GM12878 (cell line): ENCODE measurements around the gene COL15A1. TPM values are rescaled to one million over a fixed set of nuclear protein-coding genes. Genes with fewer than 3 reads are reported as not detected.

ENCODE experiments used
- ATAC-seq: fragments of 200-7000 bp; cut with Tn5 transposase; 3 replicates; pipeline ENCODE4 v1.9.1; 2020; ENCODE audit warnings: mild to moderate bottlenecking, moderate library complexity
- BruUV-seq: library from RNA; stranded (reverse); fragments of 400-500 nt; replicated peaks from 2 replicates; lab custom pipeline; 2021; lab: Mats Ljungman, UMichigan
- CTCF ChIA-PET: fragments of 300-600 bp; sonication (Branson Sonifier 250); formaldehyde crosslinking; extraction: SDS; loops from one replicate; lab custom pipeline; 2021; ENCODE audit warnings: inconsistent platforms; lab: Yijun Ruan, JAX
- POLR2A ChIA-PET: fragments of 350-600 bp; formaldehyde crosslinking; extraction: SDS; loops from one replicate; lab custom pipeline; 2021; ENCODE audit warnings: inconsistent platforms; lab: Charles Lee
- RAD21 ChIA-PET: fragments of 300-600 bp; sonication (Branson Sonifier 250); formaldehyde crosslinking; loops from one replicate; lab custom pipeline; 2023; ENCODE audit warnings: antibody characterized with exemption; ENCODE audit not compliant: unreplicated experiment; lab: Charles Lee
- SMC1A ChIA-PET: fragments of 300-600 bp; sonication (Branson Sonifier 250); formaldehyde crosslinking; loops from one replicate; lab custom pipeline; 2023; ENCODE audit not compliant: unreplicated experiment, uncharacterized antibody; lab: Charles Lee
- DNase-seq: peaks from one replicate; pipeline ENCODE4 v3.0.0-alpha.2; 2011; ENCODE audit warnings: low read depth, low spot score
- FAIRE-seq: peaks from 3 replicates; lab custom pipeline; 2011; peaks lifted over from hg19 to GRCh38; lab: Jason Lieb, UNC
- H2AFZ ChIP-seq: 2 replicates; pipeline ENCODE4 v1.6.0; 2011; ENCODE audit warnings: low read depth, low read length, control low read depth; ENCODE audit not compliant: control insufficient read depth
- H3K27ac ChIP-seq: 2 replicates; pipeline ENCODE4 v1.5.1; 2011; ENCODE audit warnings: control low read depth; ENCODE audit not compliant: control insufficient read depth, insufficient read depth
- H3K27me3 ChIP-seq, 2 experiments: replicated peaks in 1 of 2; 2 replicates each; pipeline versions ENCODE4 v1.6.0 to v1.6.1; 2011; ENCODE audit warnings: low read length in 1 of 2; ENCODE audit not compliant: control insufficient read depth in 2 of 2, insufficient read depth in 2 of 2
- H3K36me3 ChIP-seq, 2 experiments: 2 replicates each; pipeline ENCODE4 v1.5.1; 2011; ENCODE audit warnings: low read length in 1 of 2; ENCODE audit not compliant: control insufficient read depth in 2 of 2, insufficient read depth in 2 of 2
- H3K4me1 ChIP-seq: 2 replicates; pipeline ENCODE4 v1.6.1; 2011; ENCODE audit warnings: mild to moderate bottlenecking, low read length, moderate library complexity, mixed read lengths; ENCODE audit not compliant: control insufficient read depth, insufficient read depth
- H3K4me2 ChIP-seq: 2 replicates; pipeline ENCODE4 v1.6.0; 2011; ENCODE audit warnings: control low read depth; ENCODE audit not compliant: control insufficient read depth, insufficient read depth
- H3K4me3 ChIP-seq: fragments of 200-600 bp; sonication (generic); 2 replicates; pipeline ENCODE4 v1.5.1; 2016
- H3K79me2 ChIP-seq: 2 replicates; pipeline ENCODE4 v1.6.0; 2011; ENCODE audit warnings: low read length; ENCODE audit not compliant: control insufficient read depth, insufficient read depth
- H3K9ac ChIP-seq: 2 replicates; pipeline ENCODE4 v1.8.0; 2011; ENCODE audit warnings: low read length, control low read depth, mixed read lengths; ENCODE audit not compliant: control insufficient read depth, insufficient read depth
- H3K9me3 ChIP-seq: replicated peaks from 3 replicates; pipeline ENCODE4 v1.5.1; 2011; ENCODE audit warnings: mild to moderate bottlenecking, low read length; ENCODE audit not compliant: control insufficient read depth, insufficient read depth
- H4K20me1 ChIP-seq: 2 replicates; pipeline ENCODE4 v1.6.0; 2011; ENCODE audit not compliant: control insufficient read depth, insufficient read depth
- CREM ChIP-seq: IDR thresholded peaks from 2 replicates; pipeline ENCODE4 v1.6.1; 2014; ENCODE audit warnings: antibody characterized with exemption, low read depth
- GATAD2B ChIP-seq: fragments of 450-650 bp; conservative IDR thresholded peaks from 2 replicates; pipeline ENCODE4 v1.6.1; 2017; ENCODE audit warnings: low read depth, mild to moderate bottlenecking, moderate library complexity
- IRF4 ChIP-seq: IDR thresholded peaks from 2 replicates; pipeline ENCODE4 v1.6.1; 2011; ENCODE audit warnings: low read depth, low read length
- MEF2B ChIP-seq: fragments of 450-650 bp; IDR thresholded peaks from 2 replicates; pipeline ENCODE4 v1.6.1; 2018; ENCODE audit warnings: mild to moderate bottlenecking, moderate library complexity; ENCODE audit not compliant: partially characterized antibody, poor library complexity, severe bottlenecking
- MTA3 ChIP-seq: IDR thresholded peaks from 2 replicates; pipeline ENCODE4 v1.6.1; 2012; ENCODE audit warnings: low read length, inconsistent platforms, borderline replicate concordance
- NR2C1 ChIP-seq: fragments of 450-650 bp; IDR thresholded peaks from 2 replicates; pipeline ENCODE4 v1.6.1; 2017; ENCODE audit warnings: antibody characterized with exemption, mild to moderate bottlenecking, moderate library complexity
- POLR2AphosphoS5 ChIP-seq: IDR thresholded peaks from 2 replicates; pipeline ENCODE4 v1.6.1; 2011; ENCODE audit warnings: mild to moderate bottlenecking, low read length, inconsistent platforms
- SMAD5 ChIP-seq: IDR thresholded peaks from 2 replicates; pipeline ENCODE4 v1.6.1; 2016; ENCODE audit warnings: antibody characterized with exemption, low read depth
- TAF1 ChIP-seq: IDR thresholded peaks from 2 replicates; pipeline ENCODE4 v1.6.1; 2011; ENCODE audit warnings: mild to moderate bottlenecking, low read depth, low read length, borderline replicate concordance
- TCF7 ChIP-seq: IDR thresholded peaks from 2 replicates; pipeline ENCODE4 v1.6.1; 2014; ENCODE audit warnings: antibody characterized with exemption, borderline replicate concordance
- WGBS: methylation state at CpG from one replicate; pipeline ENCODE4 v1.1.6; 2016; ENCODE audit warnings: low lambda C conversion rate; ENCODE audit not compliant: insufficient replicate concordance, insufficient coverage; ENCODE audit errors: missing lambda C conversion rate; 5-methylcytosine and 5-hydroxymethylcytosine counted together
- in situ Hi-C: fragments of 300-500 bp; cut with MboI; formaldehyde crosslinking; loops from 9 replicates; pipeline ENCODE4 v1.14.3; 2018; ENCODE audit warnings: mixed read lengths
- intact Hi-C: fragments of 100-400 bp; cut with micrococcal nuclease; formaldehyde crosslinking; loops from one replicate; pipeline ENCODE4 v1.14.2; 2022; ENCODE audit not compliant: unreplicated experiment
- polyA plus RNA-seq, 11 experiments: library from polyadenylated mRNA; depleted of rRNA in 4 of 11; unstranded in 6 of 11; stranded (reverse) in 5 of 11; fragments of >200 nt; fragmentation: Nextera tagmentation in 4 of 11; fragmentation: Illumina TruSeq in 1 of 11; extraction: Ambion mirVana in 4 of 11; extraction: Trizol in 1 of 11; gene quantifications; 1 replicate in 1 of 11; 2 replicates in 10 of 11; pipeline versions ENCODE4 v1.2.1 to v1.2.3, GENCODE V29; 2011 to 2016; ENCODE audit warnings: inconsistent platforms in 2 of 11, missing spikeins in 2 of 11, low read depth in 1 of 11
- total RNA-seq, 4 experiments: library from RNA; depleted of rRNA in 3 of 4; stranded (reverse); fragments of >200 nt in 3 of 4; fragmentation: Illumina TruSeq in 1 of 4; extraction: Trizol in 1 of 4; gene quantifications; 2 replicates each; pipeline versions ENCODE4 v1.2.1 to v1.2.3, GENCODE V29; 2013 to 2021
- TF ChIP-seq, protein P1 (sequence below): fragments of 450-650 bp; IDR thresholded peaks from 2 replicates; pipeline ENCODE4 v1.6.1; 2017; ENCODE audit warnings: antibody characterized with exemption, mild to moderate bottlenecking, moderate library complexity
- TF ChIP-seq, protein P2 (sequence below): IDR thresholded peaks from 2 replicates; pipeline ENCODE4 v1.6.1; 2011; ENCODE audit warnings: low read depth, mild to moderate bottlenecking, low read length, moderate library complexity, borderline replicate concordance; ENCODE audit errors: extremely low read depth
- TF ChIP-seq, protein P3 (sequence below): IDR thresholded peaks from 2 replicates; pipeline ENCODE4 v1.6.1; 2011; ENCODE audit warnings: low read depth, low read length, improper control_type of control experiment, borderline replicate concordance
- TF ChIP-seq, protein P4 (sequence below): fragments of 450-650 bp; IDR thresholded peaks from 2 replicates; pipeline ENCODE4 v1.6.1; 2014; ENCODE audit warnings: mild to moderate bottlenecking

The COL15A1 gene
- total and polyA plus RNA-seq, 10 of the 15 experiments (the other 5 are each of a cell fraction or from before 2014, with no cell fraction given), result 0.01 to 0.28 (median 0.06) TPM; not detected in 2

DNA sequence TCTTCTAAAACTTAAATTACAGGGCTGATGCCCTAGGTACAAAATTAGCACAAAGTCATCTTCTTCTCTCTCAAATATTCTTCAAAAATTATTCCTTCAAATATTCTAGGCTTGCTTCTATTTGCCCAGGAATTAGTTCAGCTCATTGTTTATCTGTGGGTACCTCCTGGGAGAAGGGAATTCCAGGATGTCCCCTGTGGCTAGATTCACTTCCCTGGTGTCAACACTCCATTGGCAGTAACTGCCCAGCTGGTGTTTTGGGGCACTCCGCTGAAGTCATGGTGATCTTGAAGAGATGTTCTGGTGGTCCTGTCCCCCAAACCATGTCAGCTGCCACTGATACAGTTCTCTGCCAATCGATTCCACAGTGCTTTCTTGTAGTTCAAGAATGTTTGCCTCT, 135.0 kb downstream of the COL15A1 start (continued):
- TF ChIP-seq, protein P1, sequence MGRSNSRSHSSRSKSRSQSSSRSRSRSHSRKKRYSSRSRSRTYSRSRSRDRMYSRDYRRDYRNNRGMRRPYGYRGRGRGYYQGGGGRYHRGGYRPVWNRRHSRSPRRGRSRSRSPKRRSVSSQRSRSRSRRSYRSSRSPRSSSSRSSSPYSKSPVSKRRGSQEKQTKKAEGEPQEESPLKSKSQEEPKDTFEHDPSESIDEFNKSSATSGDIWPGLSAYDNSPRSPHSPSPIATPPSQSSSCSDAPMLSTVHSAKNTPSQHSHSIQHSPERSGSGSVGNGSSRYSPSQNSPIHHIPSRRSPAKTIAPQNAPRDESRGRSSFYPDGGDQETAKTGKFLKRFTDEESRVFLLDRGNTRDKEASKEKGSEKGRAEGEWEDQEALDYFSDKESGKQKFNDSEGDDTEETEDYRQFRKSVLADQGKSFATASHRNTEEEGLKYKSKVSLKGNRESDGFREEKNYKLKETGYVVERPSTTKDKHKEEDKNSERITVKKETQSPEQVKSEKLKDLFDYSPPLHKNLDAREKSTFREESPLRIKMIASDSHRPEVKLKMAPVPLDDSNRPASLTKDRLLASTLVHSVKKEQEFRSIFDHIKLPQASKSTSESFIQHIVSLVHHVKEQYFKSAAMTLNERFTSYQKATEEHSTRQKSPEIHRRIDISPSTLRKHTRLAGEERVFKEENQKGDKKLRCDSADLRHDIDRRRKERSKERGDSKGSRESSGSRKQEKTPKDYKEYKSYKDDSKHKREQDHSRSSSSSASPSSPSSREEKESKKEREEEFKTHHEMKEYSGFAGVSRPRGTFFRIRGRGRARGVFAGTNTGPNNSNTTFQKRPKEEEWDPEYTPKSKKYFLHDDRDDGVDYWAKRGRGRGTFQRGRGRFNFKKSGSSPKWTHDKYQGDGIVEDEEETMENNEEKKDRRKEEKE, result no peak
- TF ChIP-seq NR2C1, result no peak
- TF ChIP-seq TCF7, result no peak
- no peak for TF ChIP-seq TAF1
- TF ChIP-seq CREM, result no peak
- TF ChIP-seq MTA3, result no peak

DNA sequence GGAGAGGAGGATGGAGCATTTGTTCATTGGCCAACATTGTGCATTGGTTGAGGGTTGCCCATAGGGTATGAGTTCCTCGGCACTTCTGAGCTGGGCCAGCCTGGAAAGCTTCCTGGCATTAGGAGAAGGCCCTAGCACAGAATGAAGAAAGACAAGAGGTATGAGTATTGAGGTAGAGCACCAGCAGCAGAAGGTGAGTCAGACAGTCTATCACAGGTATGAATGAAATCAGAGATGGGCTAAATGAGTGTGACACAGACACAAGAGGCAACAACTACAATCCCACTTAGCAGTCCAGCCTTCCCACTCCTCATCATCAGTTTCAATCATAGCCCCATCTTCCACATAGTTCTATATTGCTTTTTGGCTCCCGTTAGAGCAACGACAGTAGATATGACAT, 135.8 kb downstream of the COL15A1 start:
- Histone ChIP-seq H3K4me2 (no peak overlapping the region), H3K36me3 (no peaks in the 10 kb centered on the region), H3K9me3 (no peaks in the 10 kb centered on the region), H3K4me1 (peaks cover 6% of the 10 kb centered on the region; the same call in 1 of the 2 replicates), H3K4me3 (no peak overlapping the region)
- FAIRE-seq (no peak), DNase-seq (no peak), ATAC-seq (no peak)
- ChIA-PET POLR2A (no interaction called here), CTCF (interaction anchor here (0.7 to 1.1 kb wide), 2 partner anchors 13 to 60 kb away, joined by 3 read pairs; no protein-coding TSS in a partner anchor)
- no TSS peak for BruUV-seq
- in situ Hi-C loops, result no loop called here
- intact Hi-C loops, result no loop called here
- TF ChIP-seq SMAD5 (no peak), GATAD2B (no peak), MEF2B (no peak), IRF4 (no peak), POLR2AphosphoS5 (no peak)
- TF ChIP-seq, protein P2, sequence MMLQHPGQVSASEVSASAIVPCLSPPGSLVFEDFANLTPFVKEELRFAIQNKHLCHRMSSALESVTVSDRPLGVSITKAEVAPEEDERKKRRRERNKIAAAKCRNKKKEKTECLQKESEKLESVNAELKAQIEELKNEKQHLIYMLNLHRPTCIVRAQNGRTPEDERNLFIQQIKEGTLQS, result no peak
- TF ChIP-seq, protein P3, sequence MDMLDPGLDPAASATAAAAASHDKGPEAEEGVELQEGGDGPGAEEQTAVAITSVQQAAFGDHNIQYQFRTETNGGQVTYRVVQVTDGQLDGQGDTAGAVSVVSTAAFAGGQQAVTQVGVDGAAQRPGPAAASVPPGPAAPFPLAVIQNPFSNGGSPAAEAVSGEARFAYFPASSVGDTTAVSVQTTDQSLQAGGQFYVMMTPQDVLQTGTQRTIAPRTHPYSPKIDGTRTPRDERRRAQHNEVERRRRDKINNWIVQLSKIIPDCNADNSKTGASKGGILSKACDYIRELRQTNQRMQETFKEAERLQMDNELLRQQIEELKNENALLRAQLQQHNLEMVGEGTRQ, result no peak
- TF ChIP-seq, protein P4, sequence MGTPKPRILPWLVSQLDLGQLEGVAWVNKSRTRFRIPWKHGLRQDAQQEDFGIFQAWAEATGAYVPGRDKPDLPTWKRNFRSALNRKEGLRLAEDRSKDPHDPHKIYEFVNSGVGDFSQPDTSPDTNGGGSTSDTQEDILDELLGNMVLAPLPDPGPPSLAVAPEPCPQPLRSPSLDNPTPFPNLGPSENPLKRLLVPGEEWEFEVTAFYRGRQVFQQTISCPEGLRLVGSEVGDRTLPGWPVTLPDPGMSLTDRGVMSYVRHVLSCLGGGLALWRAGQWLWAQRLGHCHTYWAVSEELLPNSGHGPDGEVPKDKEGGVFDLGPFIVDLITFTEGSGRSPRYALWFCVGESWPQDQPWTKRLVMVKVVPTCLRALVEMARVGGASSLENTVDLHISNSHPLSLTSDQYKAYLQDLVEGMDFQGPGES, result no peak
- TF ChIP-seq, all 136 proteins: peak for 0
- RAD21 ChIA-PET, result no interaction called here
- 72% methylated on average over 3 of the region's 3 CpGs for WGBS
- H3K9ac ChIP-seq, result no peak overlapping the region
- H2AFZ ChIP-seq, result no peak overlapping the region
- no peaks in the 10 kb centered on the region for H3K27me3 ChIP-seq
- no peak overlapping the region for H3K27ac ChIP-seq
- no peaks in the 10 kb centered on the region for H3K79me2 ChIP-seq
- H4K20me1 ChIP-seq, result no peaks in the 10 kb centered on the region
- SMC1A ChIA-PET, result no interaction called here
